ENCODE results near the gene OR52A1.

OR52A1 gene

GRCh38 chr11:5107285-5107684, 47.3 kb downstream of the OR52A1 start:
- no peak for TF ChIP-seq CTCF (IDR thresholded peaks at IDR 0.05; ENCODE audit: low read depth, low read length)
- no peak for DNase-seq (ENCODE audit: extremely low read depth, low read depth)

DNA sequence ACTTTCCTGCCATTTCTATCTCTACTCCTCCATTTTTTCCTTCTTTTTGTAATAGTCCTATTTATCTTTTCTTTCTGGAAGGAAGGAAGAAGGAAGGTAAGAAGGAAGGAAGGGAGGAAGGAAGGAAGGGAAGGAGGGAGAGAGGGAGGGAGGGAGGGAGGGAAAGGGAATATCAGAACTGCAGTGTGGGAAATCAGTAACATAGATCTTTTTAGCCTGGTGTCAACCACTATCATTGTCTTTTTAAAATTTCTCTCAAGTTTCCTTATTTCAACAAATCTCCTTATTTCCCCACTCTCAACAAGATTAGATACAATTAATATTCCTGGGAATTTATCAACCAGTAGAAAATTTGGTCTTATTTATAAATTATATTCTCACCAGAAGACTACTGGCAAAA, 51.5 kb downstream of the OR52A1 start:
- no peak for DNase-seq (ENCODE audit: extremely low read depth, low read depth)
- TF ChIP-seq CTCF (IDR thresholded peaks at IDR 0.05; ENCODE audit: low read depth, low read length), result no peak

DNA sequence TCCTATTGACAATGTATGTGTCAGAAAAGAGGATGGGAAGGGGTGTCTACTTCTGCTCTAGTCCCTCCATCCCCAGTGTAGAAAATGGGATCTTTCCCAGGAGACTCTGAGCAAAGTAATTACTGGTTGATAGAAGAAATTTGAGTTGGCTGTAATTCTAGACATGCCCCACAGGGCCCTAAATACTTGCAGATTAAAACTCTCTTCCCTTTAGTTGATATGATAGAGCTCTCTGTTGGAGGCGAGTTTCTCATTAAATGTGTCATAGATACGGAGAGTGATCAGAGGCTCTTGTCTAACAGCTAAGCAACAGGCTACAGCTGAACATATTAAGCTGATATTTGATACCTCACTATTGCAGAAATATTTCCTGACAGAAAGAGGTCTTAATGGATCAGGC, 52.3 kb downstream of the OR52A1 start:
- TF ChIP-seq CTCF (IDR thresholded peaks at IDR 0.05; ENCODE audit: low read depth, low read length), result no peak
- no peak for DNase-seq (ENCODE audit: extremely low read depth, low read depth)

GRCh38 chr11:5096011-5096410, 58.5 kb downstream of the OR52A1 start:
- no peak for TF ChIP-seq CTCF (IDR thresholded peaks at IDR 0.05; ENCODE audit: low read depth, low read length)
- no peak for DNase-seq (ENCODE audit: extremely low read depth, low read depth)
